HPDE6-E6E7 (cell line): ENCODE data around the gene PRKG1.
"Not testable (repeated sequence)": the region's sequence is repeated elsewhere in the genome, so short reads cannot be mapped to it uniquely, and the experiment has no call there.

ENCODE experiments used
- DNase-seq: peaks from one replicate; pipeline ENCODE4 v3.0.0; 2011; ENCODE audit warnings: missing footprints; ENCODE audit errors: extremely low spot score

Gene PRKG1

DNA sequence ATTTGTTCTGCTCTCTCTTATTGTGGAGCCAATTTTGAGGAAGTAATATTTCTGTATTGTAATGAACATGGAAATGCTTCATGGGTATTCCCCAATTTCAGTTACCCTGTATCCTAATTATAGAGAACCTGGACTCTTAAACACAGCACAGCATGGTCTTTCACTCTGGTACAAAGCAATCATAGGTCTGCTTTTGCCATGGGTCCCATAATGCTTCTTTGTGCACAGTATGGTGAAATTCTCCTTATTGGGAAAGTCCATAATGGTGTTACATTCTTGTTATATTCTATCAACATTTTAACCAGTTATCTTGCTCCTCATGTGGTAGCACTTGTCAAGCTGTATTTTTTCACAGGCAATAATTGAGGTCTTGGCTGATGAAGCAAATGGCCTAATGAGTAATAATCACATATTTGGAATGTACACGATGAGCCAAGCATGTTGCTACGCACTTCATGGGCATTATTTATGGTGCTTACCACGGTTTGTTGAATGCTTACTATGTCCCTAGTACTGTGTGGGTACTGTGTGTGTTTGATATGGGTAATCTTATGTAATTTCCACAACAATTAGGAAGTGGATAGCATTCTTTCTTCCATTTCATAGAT is 42.9 kb downstream of the PRKG1 start:
- no peak for DNase-seq

DNA sequence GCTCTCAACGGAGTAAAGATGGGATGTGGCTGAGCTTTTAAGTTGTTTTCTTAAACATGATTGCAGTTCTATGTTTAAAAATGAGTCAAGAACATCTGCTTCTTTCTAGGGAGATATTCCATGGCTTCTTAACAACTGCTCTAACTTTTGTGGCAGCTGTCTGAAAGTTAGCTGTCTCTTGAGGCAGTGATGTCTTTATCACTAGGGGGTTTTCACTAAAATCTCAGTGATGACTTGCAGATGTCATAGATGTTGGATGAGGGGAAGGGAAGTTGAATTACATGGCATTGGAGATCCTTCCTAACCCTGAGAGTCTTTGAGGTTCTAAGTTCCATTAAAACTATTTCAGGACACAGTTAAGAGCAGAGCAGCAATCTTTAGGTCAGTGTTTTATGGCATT is 43.5 kb downstream of the PRKG1 start:
- no peak for DNase-seq

DNA sequence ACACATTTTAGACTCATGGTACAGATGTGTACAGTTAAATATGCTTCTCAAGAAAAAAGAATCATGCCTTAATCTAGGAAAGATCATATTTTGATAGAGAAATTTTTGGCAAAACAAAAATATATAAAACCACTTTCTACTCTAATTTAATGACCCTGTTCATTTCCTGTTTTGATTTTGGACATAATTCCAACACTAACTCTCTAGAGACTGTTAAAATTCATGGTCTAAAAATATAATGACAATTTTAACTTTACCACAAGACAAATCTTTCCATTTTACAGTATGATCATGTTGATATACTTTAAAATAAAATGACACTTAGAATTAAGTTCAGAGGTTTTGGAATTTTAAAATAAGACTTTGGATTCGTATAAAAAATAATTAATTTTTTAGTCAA is 45.2 kb downstream of the PRKG1 start:
- DNase-seq = no peak

DNA sequence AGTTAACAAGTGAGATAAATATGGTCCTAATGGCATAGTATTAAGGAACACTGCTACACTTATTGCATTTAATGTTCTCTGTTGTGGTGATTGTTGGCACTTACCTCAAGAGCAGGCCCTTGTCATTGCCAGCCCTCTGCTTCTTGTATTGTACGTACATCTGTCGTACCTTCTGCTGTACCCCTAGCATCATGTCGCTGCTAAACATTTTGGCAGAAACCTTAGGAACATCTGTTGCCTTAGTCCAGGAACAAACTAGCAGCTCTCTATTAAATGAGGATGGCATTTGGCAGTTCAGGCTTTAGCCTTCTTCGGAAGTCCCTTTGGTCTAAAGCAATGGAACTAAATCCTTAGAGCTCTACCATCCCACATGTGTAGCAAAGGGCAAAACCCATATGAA is 47.6 kb downstream of the PRKG1 start:
- DNase-seq = no peak

DNA sequence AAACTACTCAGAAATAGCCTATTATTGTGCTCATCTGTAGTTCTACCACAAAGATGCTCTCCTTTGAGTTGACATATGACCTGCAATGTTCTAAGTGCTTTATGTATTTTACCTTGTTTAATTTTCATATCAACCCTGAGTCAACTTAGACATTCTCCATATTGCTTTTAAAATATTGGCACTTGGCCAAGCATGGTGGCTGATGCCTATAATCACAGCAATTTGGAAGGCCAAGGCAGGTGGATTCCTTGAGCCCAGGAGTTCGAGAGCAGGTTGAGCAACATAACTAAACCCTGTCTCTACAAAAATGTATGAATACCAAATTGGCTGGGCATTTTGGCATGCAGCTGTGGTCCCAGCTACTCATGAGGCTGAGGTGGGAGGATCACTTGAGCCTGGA is 50.6 kb downstream of the PRKG1 start:
- no peak for DNase-seq

DNA sequence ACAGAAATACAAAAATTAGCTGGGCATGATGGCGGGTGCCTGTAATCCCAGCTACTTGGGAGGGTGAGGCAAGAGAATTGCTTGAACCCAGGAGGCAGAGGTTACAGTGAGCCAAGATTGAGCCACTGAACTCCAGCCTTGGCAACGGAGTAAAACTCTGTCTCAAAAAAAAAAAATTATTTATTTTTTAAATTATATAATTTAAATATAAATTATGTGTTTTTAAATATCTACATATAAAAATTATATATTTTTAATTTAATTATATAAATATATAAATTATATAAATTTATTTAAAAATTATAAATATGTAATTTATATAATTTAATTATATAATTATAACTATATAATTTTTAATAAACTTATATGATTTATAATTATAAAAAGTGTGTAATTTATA is 51.2 kb downstream of the PRKG1 start:
- no peak for DNase-seq

DNA sequence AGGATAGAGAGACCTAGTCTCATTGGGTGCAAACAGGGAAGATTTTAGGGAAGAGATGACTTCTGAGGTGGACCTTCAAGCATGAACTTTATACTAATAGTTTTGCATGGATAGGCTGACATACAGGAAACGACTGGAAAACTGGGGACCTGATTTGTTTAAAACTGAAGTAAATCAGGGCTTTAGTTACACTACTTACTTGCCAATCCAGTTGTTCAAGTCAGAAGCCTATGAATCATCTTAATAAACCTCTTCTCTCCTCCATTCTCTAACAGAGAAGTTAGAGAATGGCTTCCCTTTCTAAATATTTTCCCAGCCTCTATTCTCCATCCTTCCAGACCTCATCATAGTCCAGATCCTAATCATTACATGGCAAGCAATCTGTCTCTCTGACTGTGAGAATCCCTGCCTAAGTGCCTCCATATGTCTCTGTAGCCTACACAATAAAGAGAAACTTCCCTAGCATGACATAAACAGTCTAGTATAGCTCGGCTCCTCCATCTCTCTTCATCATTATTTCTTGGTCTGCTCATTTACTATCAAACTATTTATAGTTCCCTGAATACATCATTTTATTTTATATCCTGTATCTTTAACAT is 55.8 kb downstream of the PRKG1 start:
- DNase-seq = peak; percentile 17

DNA sequence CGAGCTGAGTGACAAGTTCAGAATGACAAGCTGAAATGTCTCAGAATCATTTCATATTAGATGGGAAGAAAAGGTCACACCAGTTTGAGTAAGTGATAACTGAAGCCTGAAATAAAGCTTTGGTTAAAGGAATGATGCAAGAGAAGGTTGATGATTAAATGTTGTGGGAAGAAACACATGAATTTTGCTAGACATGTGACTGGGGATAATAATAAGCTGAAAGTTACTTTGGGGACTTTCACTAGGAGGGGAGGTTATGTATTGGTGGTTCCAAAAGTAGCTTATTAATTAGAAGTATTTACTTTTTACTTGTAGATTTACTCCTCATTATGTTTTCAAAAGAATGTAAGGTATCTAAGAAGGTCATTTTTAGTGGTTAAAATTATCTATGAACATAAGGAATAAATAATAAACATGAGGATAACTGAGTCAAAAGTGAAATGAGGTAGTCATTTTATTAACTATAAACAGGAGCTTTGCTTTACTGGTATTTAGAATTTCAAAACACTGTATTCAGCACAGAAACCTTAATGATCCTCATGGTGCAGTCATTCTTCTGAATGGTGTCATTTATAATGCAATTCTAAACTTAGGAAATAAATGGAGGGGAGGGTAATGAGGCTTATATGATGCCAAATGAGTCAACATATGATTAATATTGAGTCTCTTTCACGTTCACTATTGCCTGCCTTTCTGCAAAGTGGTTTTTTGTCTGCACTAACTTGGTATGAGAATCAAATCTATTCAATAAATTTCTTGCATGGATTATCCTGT is 63.7 kb downstream of the PRKG1 start:
- peak; percentile 7 for DNase-seq

DNA sequence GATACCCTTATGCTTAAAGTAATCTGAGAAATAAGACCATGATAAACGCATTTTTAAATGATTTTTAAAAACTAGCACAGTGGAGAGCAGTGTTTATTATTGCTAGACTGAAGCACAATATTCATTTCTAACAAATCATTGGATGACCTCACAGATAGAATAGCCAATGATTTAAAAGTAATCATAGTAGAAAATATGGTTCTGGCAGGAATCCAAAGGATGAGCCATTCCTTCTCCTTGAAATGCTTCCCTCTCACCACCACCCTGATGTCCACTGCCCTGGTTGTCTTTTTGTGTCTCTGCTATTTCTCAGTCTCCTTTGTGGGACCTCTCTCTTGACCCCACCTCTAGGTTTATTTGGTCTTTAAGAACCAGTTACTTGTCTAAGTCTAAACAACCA is 64.9 kb downstream of the PRKG1 start:
- DNase-seq = no peak

DNA sequence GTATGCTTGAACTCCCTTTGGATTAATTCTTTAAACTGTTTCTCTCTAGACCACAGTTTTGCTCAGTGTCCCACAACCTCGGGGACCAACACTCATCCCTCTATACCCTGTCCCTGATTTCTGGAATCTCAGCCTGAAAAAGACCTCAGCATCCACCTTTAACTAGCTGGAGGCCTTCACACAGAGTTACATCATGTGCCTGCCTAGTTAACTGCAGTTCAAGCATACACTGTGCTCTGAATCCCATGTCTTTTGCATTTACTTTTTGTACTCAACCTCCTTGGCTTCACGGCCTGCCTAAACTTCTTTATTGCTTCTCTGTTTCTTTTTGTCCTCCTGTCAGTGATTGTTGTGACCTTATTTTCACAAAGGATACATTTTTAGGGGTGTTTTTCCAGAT is 66.7 kb downstream of the PRKG1 start:
- DNase-seq = no peak

DNA sequence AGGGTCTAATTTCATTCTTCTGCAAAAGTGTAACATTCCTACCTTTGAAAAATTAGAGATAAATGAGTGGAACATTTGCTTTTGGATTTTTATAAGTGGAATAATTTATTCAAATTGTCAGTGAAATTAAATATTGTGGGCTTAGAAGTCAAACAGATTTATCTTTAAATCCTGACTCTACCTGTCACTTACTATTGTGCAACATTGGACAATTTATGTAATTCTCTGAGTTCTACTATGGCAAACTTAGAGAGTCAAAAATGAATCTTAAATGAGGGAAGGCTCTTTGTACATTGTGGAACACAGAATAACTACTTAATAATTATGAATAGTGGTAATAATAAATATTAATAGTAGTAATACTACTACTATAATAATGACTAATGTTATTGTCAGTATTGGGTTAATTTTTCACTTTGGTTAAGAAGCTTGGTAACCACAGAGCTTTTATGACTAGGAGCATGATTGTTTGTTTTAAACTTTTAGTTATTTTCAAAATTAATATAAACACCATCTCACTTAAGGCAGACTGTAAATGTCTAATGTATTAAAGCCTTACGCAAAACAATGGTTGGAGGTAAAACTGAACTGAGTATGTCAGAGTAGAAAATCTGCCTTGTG is 70.0 kb downstream of the PRKG1 start:
- DNase-seq = no peak

DNA sequence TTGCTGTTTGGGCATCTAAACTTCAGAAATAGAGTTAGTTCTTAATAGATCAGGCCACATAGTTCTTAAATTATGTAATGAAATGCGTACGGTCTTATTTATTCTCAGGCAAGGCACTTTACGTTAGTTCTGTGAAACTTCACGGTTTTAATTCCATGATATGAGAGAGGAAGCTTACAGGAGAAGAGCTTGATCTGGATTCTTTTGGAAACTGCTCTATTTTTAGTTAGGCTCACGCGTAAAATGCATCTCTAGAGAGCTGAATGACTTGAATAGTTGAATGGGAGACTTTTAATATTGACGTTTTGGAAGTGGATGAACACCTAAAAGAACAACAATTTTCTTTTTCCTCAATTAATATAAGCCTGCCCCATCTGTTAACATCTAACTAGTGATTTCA is 71.1 kb downstream of the PRKG1 start:
- no peak for DNase-seq

DNA sequence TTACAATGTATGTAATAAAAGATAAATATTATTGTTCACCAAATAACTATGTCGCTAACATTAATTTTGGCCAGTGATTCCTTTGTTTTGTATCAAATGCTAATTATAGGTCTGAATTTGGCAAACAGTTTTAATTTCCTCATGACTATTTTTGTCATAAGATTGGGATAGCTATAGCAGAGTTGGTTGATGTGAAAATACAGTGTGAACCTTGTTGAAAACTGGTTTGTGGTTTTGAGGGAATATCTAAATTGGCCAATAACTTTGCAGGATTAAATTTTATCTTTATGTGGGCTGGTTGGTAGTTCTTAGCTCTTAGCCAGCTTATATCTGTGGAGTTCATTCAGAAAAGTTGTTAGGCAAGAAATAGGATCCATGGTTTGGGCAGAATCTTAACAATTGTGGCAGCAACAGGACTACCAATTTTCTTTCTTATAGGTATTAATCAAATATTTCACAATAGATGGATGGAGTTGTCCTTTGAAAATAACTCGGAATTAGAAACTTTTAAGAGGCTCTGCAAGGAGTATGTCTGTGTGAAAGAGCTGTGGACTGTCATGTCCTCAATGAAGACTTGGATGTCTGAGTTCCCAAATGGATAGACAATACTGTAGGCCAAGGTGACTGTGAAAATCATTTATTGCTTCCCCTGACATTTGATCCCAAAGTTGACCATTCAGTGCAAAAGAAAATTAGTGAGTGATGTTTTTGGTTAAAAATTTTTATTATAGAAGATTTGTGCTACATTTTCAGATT is 73.5 kb downstream of the PRKG1 start:
- DNase-seq = no peak

DNA sequence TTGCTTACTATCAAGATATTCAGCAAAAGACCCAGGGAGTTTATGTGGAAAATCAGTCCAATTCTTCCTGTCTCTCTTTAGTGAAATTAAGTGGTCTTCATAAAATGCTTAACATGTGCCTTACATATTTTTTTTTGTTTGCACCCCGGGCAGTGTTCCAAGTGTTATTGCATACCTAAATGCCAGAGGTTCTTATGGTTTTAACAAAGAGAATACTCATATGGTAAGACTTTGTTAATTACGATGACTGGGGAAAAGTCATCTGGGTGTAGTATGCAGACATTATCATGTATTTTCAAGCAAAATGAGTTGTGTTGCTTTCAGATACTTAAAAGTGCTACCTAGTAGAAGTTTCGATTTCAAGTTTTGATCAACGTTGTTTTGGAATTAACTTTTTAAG is 82.6 kb downstream of the PRKG1 start:
- DNase-seq = no peak

DNA sequence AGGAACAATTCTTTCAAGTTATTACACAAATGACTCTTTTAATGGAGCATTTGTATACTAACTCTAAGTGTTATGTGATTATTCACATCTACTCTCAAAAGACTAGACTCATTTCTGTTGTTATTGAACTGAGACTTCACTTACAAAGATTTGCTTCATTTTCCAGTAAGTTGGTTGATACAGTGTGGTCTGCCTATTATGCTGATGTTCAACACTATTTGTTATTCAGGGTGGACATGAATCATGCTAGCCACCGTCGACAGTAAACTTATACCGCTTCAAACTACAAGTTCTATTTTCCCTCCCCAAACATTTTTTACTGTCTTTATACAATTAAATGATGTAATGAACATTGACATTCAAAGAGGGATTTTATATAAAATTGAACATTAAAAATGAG is 84.5 kb downstream of the PRKG1 start:
- no peak for DNase-seq

DNA sequence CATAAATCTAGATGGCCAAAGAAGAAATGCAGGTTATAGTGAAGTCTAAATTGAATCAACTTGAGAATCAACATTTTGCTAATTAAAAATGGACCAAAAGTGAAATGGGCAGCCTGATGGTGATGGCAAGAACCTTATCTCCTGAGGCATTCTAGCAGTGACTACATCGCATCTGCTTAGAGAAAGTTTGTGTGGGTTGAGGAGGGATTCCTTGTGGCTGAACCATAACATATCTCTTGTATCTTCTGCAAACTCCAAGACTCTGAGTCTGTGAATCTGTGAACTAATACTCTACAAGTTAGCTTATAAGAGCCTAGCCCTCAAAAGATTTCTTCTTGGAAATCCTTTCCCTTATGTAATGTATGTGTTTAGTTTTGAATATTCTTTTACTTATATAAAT is 85.6 kb downstream of the PRKG1 start:
- DNase-seq = no peak

DNA sequence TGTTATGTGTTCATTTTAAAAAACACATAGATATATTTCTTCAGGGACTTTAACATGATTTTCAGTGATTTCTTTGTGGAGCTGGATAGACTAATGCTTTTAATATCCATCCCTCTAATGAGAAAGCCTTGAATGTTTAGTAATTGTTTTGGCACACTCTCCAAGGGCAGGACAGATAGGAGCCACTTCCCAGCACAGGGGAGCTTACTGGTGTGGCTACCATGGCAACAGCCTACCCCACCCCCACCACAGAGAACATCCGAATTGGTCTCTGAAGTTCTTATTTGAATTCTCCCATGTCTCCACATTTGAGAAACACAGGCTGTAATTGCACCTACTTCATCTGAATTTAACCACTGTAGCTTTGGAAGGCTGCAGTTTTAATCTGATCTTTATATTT is 87.7 kb downstream of the PRKG1 start:
- no peak for DNase-seq

DNA sequence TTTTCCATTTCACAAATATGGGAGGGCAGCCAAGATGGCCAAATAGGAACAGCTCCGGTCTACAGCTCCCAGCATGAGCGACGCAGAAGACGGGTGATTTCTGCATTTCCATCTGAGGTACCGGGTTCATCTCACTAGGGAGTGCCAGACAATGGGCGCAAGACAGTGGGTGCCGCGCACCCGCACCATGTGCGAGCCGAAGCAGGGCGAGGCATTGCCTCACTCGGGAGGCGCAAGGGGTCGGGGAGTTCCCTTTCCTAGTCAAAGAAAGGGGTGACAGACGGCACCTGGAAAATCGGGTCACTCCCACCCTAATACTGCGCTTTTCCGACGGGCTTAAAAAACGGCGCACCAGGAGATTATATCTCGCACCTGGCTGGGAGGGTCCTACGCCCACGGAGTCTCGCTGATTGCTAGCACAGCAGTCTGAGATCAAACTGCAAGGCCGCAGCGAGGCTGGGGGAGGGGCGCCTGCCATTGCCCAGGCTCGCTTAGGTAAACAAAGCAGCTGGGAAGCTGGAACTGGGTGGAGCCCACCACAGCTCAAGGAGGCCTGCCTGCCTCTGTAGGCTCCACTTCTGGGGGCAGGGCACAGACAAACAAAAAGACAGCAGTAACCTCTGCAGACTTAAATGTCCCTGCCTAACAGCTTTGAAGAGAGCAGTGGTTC is 89.2 kb downstream of the PRKG1 start:
- DNase-seq = not testable (repeated sequence)

DNA sequence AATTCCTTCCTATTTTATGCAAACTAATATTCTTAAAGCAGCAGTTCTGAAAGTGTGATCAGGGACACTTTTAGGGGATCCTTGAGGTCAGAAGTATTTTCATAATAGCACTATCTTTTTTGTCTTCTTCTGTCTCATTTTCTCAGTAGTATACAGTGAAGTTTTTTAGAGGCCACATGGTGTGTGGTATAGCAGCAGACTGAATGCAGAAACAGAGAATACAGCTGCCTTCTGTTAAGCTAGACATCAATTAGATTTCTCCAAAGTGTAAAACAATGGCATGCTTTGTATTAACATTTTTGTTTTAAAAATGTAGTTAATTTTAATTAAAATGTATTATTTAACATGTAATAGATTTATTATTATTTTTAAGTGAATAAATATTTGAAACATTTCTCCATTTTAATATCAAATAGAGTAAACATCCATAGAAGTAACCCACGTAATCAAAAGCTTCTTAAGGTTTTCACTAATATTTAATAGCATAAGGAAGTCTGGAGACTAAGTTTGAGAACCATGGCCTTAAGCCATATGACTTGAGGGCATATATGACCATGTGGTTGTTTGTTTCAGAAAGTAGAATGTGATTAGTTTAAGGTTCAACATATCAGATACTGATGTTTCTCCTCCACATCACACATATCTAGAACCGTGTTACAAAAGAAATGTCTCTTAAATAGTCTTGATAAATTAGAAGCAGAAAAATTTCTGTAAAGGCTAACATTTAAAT is 94.0 kb downstream of the PRKG1 start:
- DNase-seq = no peak

DNA sequence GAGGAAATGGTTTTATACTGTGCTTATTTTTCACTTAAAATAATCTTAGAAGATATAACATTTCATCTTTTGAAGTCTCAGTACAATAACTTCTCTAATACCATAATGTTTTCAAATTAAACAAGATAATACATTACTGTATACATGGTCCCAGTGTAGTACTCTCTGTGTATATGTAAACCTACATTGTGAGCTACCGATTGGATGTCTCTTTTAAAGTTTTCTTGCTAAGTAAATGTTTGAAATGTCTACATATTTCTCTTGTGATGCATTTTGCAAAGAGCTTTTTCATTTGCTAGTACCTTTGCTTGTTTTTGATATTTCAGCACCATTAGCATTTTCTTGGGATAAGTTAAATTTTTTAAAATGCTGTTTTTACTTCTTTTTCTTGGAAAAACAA is 94.8 kb downstream of the PRKG1 start:
- DNase-seq = no peak
